ENCODE results near the gene CARNS1. TPM values are rescaled to one million over a fixed set of nuclear protein-coding genes. Genes with fewer than 3 reads are reported as not detected.

Gene CARNS1
- total RNA-seq, 1 donor from 2014 or later = 0.28 TPM

- DNase-seq (ENCODE audit: low spot score) (no peak), ATAC-seq (no peak)
Measured at GRCh38 chr11:67407688-67408163, 7.8 kb upstream of the CARNS1 start.

GRCh38 chr11:67408437-67409200 is 6.9 kb upstream of the CARNS1 start:
- ATAC-seq = no peak
- no peak for DNase-seq (ENCODE audit: low spot score)

GRCh38 chr11:67409261-67409666 is 6.2 kb upstream of the CARNS1 start:
- DNase-seq (ENCODE audit: low spot score) (no peak), ATAC-seq (no peak)

GRCh38 chr11:67409781-67410368 is 5.6 kb upstream of the CARNS1 start:
- ATAC-seq (peak; percentile 38), DNase-seq (ENCODE audit: low spot score) (no peak)

- DNase-seq (ENCODE audit: low spot score) = no peak
- no peak for ATAC-seq
Measured at GRCh38 chr11:67410369-67410831, 5.1 kb upstream of the CARNS1 start.

- no peak for ATAC-seq
- no peak for DNase-seq (ENCODE audit: low spot score)
Measured at GRCh38 chr11:67410984-67411784, 4.3 kb upstream of the CARNS1 start.

GRCh38 chr11:67411785-67412152 is 3.7 kb upstream of the CARNS1 start:
- ATAC-seq = no peak
- no peak for DNase-seq (ENCODE audit: low spot score)

- no peak for DNase-seq (ENCODE audit: low spot score)
- no peak for ATAC-seq
Measured at GRCh38 chr11:67412495-67413179, 2.8 kb upstream of the CARNS1 start.

- ATAC-seq (no peak), DNase-seq (ENCODE audit: low spot score) (no peak)
Measured at GRCh38 chr11:67413266-67413849, 2.1 kb upstream of the CARNS1 start.

GRCh38 chr11:67416416-67417335 is 1.2 kb downstream of the CARNS1 start:
- no peak for DNase-seq (ENCODE audit: low spot score)
- no peak for ATAC-seq

GRCh38 chr11:67417425-67417824 is 1.9 kb downstream of the CARNS1 start:
- DNase-seq (ENCODE audit: low spot score) (no peak), ATAC-seq (no peak)

- ATAC-seq (peak; percentile 68), DNase-seq (ENCODE audit: low spot score) (peak; percentile 79)
Measured at GRCh38 chr11:67418476-67419281, 3.2 kb downstream of the CARNS1 start.

GRCh38 chr11:67419325-67420049 is 4.0 kb downstream of the CARNS1 start:
- DNase-seq (ENCODE audit: low spot score) (no peak), ATAC-seq (no peak)

- no peak for DNase-seq (ENCODE audit: low spot score)
- ATAC-seq = no peak
Measured at GRCh38 chr11:67420147-67420645, 4.7 kb downstream of the CARNS1 start.

GRCh38 chr11:67420646-67421429 is 5.4 kb downstream of the CARNS1 start:
- DNase-seq (ENCODE audit: low spot score) (peak; percentile 99), ATAC-seq (peak; percentile 91)

GRCh38 chr11:67421430-67422031 is 6.1 kb downstream of the CARNS1 start:
- DNase-seq (ENCODE audit: low spot score) (no peak), ATAC-seq (peak; percentile 7)

- no peak for ATAC-seq
- no peak for DNase-seq (ENCODE audit: low spot score)
Measured at GRCh38 chr11:67422891-67423290, 7.4 kb downstream of the CARNS1 start.
